ENCODE measurements around the gene PLCD3. TPM values are rescaled to one million over a fixed set of nuclear protein-coding genes. Genes with fewer than 3 reads are reported as not detected.

The PLCD3 gene
- total and polyA plus RNA-seq, 10 of the 15 experiments (the other 5 are each of a cell fraction or from before 2014, with no cell fraction given): 0.02 to 1.6 (median 0.44) TPM

DNA sequence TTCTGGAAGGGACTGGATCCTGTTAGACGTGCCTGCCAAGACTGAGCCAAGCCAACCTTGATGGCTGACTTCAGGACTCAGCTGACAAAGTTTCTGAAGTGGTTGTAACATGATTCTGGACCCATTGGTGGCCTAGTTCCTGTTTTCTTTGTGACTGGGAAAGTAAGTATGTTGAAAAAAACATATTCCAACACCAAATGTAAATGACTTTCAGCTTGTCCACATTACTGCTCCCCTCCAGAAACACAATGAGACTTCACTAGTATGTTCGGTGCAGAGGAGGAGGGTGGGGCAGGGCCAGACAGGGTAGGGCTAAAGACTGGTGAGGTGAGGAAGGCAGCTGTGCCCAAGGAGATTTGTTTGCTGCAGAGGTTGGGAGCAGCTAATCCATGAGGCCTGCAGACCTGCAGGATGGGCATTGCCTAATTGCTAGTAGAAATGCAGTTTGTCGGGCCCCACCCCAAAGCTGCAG lies 44.8 kb downstream of the PLCD3 start:
- Histone ChIP-seq H3K4me3 (no peak overlapping the region), H3K9ac (ENCODE audit: control insufficient read depth, insufficient read depth, low read length) (no peak overlapping the region), H3K79me2 (ENCODE audit: control insufficient read depth, insufficient read depth, low read length) (no peaks in the 10 kb centered on the region), H3K9me3 (replicated peaks; ENCODE audit: control insufficient read depth, insufficient read depth, low read length) (no peaks in the 10 kb centered on the region), H3K4me1 (ENCODE audit: control insufficient read depth, insufficient read depth, low read length) (peaks cover 6% of the 10 kb centered on the region), H3K27ac (ENCODE audit: control insufficient read depth, insufficient read depth) (no peak overlapping the region), H3K27me3 (replicated peaks in 1 of 2; ENCODE audit: control insufficient read depth in 2 of 2, insufficient read depth in 2 of 2, low read length in 1 of 2) (no peaks in the 10 kb centered on the region), H4K20me1 (ENCODE audit: control insufficient read depth, insufficient read depth) (no peaks in the 10 kb centered on the region), H3K36me3 (ENCODE audit: control insufficient read depth in 2 of 2, insufficient read depth in 2 of 2, low read length in 1 of 2) (peaks cover 20 to 42% of the 10 kb centered on the region in 2 experiments), H3K4me2 (ENCODE audit: control insufficient read depth, insufficient read depth) (no peak overlapping the region), H2AFZ (ENCODE audit: control insufficient read depth, low read depth, low read length) (no peak overlapping the region)
- SMC1A ChIA-PET (ENCODE audit: uncharacterized antibody, unreplicated experiment): interaction anchor here (0.6 to 1.5 kb wide), 4 partner anchors 10 to 56 kb away, joined by 3 to 5 read pairs (median 4); partner anchors contain the start of gene NMT1
- in situ Hi-C loops (cut with MboI): no loop called here
- intact Hi-C loops (cut with micrococcal nuclease; ENCODE audit: unreplicated experiment): no loop called here
- POLR2A ChIA-PET: interaction anchor here (1.2 kb wide), 1 partner anchor 37 kb away, joined by 3 read pairs; no protein-coding TSS in a partner anchor
- ATAC-seq: no peak
- RAD21 ChIA-PET (ENCODE audit: unreplicated experiment): interaction anchor here (1.0 kb wide), 1 partner anchor 32 kb away, joined by 3 read pairs; no protein-coding TSS in a partner anchor
- CTCF ChIA-PET: interaction anchor here (0.7 to 3.8 kb wide), 5 partner anchors 9 to 167 kb away, joined by 3 to 23 read pairs (median 3); partner anchors contain the start of gene ACBD4
- no TSS peak for BruUV-seq (replicated peaks)
- FAIRE-seq: no peak
- DNase-seq (ENCODE audit: low read depth, low spot score): no peak
- 93% methylated on average over 3 of the region's 3 CpGs for WGBS (ENCODE audit: insufficient coverage, insufficient replicate concordance, low lambda C conversion rate, missing lambda C conversion rate)
- TF ChIP-seq TCF3 (IDR thresholded peaks at IDR 0.05; ENCODE audit: borderline replicate concordance, insufficient read depth, low read depth, low read length) (no peak), NR2C2 (IDR thresholded peaks at IDR 0.05; ENCODE audit: borderline replicate concordance, control insufficient read depth, insufficient read length, low read depth) (no peak), RELA (IDR thresholded peaks at IDR 0.05; ENCODE audit: borderline replicate concordance, partially characterized antibody) (no peak), FOS (IDR thresholded peaks at IDR 0.05; ENCODE audit: borderline replicate concordance, extremely low read depth, insufficient read length) (no peak), TCF12 (IDR thresholded peaks at IDR 0.05; ENCODE audit: low read depth, low read length) (no peak), SIX5 (IDR thresholded peaks at IDR 0.05; ENCODE audit: low read depth, low read length, severe bottlenecking) (no peak), POLR2AphosphoS2 (IDR thresholded peaks at IDR 0.05; ENCODE audit: low read depth, low read length) (no peak), ZNF274 (IDR thresholded peaks at IDR 0.05; ENCODE audit: insufficient read depth, insufficient read length) (no peak), WRNIP1 (IDR thresholded peaks at IDR 0.05; ENCODE audit: borderline replicate concordance, low read depth, low read length) (no peak)
- TF ChIP-seq, protein P1, sequence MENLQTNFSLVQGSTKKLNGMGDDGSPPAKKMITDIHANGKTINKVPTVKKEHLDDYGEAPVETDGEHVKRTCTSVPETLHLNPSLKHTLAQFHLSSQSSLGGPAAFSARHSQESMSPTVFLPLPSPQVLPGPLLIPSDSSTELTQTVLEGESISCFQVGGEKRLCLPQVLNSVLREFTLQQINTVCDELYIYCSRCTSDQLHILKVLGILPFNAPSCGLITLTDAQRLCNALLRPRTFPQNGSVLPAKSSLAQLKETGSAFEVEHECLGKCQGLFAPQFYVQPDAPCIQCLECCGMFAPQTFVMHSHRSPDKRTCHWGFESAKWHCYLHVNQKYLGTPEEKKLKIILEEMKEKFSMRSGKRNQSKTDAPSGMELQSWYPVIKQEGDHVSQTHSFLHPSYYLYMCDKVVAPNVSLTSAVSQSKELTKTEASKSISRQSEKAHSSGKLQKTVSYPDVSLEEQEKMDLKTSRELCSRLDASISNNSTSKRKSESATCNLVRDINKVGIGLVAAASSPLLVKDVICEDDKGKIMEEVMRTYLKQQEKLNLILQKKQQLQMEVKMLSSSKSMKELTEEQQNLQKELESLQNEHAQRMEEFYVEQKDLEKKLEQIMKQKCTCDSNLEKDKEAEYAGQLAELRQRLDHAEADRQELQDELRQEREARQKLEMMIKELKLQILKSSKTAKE (IDR thresholded peaks at IDR 0.05; ENCODE audit: low read depth, poor library complexity, severe bottlenecking): no peak
- TF ChIP-seq, protein P2, sequence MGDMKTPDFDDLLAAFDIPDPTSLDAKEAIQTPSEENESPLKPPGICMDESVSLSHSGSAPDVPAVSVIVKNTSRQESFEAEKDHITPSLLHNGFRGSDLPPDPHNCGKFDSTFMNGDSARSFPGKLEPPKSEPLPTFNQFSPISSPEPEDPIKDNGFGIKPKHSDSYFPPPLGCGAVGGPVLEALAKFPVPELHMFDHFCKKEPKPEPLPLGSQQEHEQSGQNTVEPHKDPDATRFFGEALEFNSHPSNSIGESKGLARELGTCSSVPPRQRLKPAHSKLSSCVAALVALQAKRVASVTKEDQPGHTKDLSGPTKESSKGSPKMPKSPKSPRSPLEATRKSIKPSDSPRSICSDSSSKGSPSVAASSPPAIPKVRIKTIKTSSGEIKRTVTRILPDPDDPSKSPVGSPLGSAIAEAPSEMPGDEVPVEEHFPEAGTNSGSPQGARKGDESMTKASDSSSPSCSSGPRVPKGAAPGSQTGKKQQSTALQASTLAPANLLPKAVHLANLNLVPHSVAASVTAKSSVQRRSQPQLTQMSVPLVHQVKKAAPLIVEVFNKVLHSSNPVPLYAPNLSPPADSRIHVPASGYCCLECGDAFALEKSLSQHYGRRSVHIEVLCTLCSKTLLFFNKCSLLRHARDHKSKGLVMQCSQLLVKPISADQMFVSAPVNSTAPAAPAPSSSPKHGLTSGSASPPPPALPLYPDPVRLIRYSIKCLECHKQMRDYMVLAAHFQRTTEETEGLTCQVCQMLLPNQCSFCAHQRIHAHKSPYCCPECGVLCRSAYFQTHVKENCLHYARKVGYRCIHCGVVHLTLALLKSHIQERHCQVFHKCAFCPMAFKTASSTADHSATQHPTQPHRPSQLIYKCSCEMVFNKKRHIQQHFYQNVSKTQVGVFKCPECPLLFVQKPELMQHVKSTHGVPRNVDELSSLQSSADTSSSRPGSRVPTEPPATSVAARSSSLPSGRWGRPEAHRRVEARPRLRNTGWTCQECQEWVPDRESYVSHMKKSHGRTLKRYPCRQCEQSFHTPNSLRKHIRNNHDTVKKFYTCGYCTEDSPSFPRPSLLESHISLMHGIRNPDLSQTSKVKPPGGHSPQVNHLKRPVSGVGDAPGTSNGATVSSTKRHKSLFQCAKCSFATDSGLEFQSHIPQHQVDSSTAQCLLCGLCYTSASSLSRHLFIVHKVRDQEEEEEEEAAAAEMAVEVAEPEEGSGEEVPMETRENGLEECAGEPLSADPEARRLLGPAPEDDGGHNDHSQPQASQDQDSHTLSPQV (IDR thresholded peaks at IDR 0.05): no peak
- TF ChIP-seq, protein P3, sequence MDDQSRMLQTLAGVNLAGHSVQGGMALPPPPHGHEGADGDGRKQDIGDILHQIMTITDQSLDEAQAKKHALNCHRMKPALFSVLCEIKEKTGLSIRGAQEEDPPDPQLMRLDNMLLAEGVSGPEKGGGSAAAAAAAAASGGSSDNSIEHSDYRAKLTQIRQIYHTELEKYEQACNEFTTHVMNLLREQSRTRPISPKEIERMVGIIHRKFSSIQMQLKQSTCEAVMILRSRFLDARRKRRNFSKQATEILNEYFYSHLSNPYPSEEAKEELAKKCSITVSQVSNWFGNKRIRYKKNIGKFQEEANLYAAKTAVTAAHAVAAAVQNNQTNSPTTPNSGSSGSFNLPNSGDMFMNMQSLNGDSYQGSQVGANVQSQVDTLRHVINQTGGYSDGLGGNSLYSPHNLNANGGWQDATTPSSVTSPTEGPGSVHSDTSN (IDR thresholded peaks at IDR 0.05; ENCODE audit: insufficient replicate concordance, low read depth, low read length): no peak
